GM18858 (cell line): ENCODE data around the gene HHIP.

Experiments
- ATAC-seq: cut with Tn5 transposase; IDR thresholded peaks from one replicate; pipeline ENCODE4 v1.9.1; 2021; ENCODE audit not compliant: unreplicated experiment

Gene HHIP

GRCh38 chr4:144656850-144657249, 10.9 kb downstream of the HHIP start:
- no peak for ATAC-seq

DNA sequence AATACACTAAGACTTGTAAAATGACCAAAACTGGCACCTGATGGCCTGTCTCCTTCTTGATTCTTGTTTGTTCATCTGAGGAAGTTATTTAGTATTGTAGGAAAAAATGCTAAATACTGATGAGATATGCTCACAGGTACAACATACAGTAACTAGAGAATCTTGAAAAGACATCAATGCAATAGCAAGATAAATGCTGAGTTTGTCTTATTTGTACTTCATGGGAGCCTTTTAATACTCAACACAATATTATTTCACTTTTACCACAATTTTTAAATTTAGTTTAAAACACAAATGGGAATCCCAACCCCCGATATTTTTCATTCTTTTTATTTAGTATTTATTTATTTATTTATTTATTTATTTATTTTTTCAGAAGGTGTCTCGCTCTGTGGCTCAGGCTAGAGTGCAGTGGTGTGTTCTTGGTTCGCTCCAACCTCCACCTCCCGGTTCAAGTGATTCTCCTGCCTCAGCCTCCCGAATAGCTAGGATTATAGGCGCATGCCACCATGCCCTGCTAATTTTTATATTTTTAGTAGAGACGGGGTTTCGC, 12.1 kb downstream of the HHIP start:
- no peak for ATAC-seq

GRCh38 chr4:144658903-144659302, 12.9 kb downstream of the HHIP start:
- ATAC-seq, result no peak

GRCh38 chr4:144659447-144659846, 13.5 kb downstream of the HHIP start:
- no peak for ATAC-seq

- no peak for ATAC-seq
Observed at GRCh38 chr4:144663834-144664475, 18.0 kb downstream of the HHIP start.

- no peak for ATAC-seq
Observed at GRCh38 chr4:144666539-144667175, 20.7 kb downstream of the HHIP start.

- no peak for ATAC-seq
Observed at GRCh38 chr4:144667500-144667899, 21.5 kb downstream of the HHIP start.

DNA sequence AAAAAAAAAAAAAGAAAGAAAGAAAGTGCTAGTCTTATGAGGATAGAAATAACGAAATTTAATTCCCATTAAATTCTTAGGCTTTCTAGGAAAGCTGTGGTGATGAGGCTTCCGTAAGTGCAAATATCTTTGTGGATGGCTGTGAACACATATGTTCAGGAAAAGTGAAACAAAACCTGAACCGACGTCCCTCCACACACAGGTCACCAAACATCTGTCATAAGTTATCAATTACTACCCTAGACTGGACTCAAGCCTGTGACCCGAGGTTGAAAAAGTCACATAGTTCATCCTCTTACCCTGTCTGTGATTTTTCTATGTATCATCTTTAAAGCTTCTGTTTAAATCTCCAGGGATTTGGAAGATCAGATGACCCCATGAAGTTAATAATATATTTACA, 24.8 kb downstream of the HHIP start:
- ATAC-seq, result no peak

DNA sequence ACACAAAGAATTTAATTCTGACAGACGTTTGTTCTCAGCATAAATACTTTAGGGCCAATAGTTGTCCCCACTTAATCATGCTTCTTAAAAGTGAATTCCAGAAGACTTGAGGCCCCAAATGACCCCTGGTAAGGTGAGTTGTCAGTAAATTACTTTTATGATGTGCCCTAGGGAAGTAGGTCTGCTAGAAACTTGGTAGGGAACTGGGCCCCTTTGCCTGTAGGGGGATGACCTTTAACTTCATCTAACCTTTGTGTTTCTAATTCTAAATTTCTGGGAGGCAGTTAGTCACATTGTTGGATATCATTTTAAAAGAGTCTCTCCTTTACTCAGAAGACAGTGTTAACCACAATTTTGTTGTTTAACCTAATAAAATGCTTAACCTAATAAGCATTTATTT, 28.8 kb downstream of the HHIP start:
- no peak for ATAC-seq

DNA sequence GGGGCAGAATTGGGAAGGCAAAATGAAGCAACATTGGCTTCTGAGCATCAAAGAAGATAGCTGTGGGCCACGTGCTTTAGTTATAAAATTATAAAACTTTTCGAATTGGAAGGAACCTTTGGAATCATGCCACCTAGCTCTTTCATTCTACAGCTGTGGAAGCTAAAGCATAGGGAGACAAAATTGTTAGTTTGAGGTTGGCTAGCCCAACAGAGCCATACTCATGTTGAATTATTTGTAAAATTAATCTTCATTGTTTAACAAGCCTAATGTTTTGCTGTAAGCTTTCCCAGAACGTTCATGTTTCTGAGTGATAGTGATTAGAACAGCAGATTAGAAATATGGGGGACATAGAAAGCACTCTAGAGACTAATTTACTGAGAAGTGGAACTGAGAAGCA, 35.9 kb downstream of the HHIP start:
- ATAC-seq, result no peak

DNA sequence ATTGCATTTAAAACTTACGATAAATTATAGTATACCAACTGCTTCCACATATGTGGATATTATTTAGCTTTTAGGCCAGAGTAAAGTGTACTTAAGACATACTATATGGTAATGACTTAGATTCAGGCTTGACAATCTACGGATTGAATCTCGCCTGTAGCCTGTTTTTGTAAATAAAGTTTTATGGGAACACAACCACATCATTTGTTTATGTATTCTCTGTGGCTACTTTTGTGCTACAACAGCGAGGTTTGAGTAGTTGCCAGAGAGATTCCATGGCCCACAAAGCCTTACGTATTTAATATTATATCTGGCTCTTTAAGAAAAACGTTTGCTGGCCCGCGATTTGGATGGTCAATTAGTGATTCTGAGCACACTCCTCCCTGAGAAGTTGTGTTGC, 37.6 kb downstream of the HHIP start:
- ATAC-seq, result no peak

DNA sequence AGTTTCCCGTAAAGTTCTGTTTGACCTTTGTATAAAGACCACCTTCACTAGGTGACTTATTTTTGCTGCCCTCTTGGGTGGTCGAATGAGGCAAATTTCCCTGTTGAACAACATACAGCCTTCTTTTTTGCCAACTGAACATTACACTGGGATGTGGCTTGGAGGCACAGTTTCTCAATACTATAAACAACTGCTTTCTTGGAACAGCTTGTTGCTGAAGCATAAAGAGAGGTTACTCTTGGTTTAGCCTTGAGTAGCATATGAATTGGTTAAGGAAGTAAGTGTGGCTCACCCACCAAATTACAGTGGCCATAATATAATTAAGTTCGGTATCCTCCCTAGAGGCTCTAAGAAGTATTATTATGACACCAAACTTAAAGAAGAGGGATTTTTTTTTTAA, 40.0 kb downstream of the HHIP start:
- ATAC-seq, result no peak

GRCh38 chr4:144686921-144687320, 41.0 kb downstream of the HHIP start:
- ATAC-seq, result no peak

GRCh38 chr4:144687466-144687865, 41.5 kb downstream of the HHIP start:
- ATAC-seq, result no peak

DNA sequence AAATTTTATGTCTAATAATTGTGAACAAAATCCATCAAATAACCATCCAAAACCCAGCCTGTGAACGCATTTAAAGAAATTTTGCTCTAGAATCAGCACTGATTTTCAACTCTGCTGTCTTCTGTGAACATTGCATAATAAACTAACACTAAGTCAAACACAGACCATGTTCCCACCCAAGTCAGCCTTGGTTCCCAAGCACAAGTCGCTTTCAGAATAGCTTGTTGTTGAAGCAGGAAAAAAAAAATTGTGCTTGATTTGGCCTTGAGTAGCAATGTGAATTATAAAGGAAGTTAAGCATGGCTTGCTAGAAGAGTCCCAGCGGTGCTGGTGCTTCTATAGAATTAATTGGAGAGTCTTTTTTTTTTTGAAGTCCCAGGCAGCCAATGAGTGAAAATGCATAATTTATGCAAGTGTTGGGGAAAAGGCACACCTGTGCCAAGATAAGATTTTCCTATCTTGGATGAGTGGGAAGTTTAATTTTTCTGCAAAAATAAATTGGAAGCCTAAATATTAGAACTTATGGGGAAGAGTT, 42.1 kb downstream of the HHIP start:
- ATAC-seq, result no peak

GRCh38 chr4:144689125-144689524, 43.2 kb downstream of the HHIP start:
- no peak for ATAC-seq

DNA sequence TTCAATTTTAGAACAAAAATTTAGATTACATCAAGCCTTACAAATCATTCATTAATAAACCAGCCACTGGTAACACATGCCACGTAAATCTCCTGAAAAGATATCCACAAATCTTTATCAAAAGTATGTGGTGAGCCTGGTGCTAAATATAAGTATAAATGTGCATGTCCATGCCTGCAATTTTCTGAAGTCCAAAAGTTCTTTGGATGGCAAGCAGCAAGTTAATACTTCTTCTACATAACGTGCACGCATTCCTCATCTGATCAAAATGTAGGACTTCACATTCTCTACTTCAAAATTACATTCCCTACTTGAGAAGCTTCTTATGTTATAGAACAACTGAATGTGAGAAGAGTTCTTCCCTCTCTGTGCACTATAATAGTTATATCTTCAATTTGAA, 49.8 kb downstream of the HHIP start:
- ATAC-seq, result no peak

DNA sequence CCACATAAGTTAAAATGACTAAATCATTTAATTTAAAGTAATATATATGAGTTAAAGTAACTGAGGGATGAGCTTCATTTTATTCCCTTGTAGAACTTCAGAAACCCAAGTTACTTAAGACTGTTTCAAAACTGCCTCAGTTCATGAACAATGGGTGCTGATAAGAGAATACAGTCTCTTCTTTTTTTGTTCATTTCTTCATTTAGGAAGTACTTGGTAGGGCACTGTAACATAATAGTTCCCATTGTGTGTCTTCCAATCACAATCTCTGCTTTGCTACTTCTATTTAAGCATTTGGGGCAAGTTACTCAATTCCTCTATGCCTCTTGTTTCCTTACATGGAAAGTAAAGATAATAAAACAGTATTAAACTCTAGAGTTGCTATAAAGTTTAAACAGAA, 50.4 kb downstream of the HHIP start:
- no peak for ATAC-seq

DNA sequence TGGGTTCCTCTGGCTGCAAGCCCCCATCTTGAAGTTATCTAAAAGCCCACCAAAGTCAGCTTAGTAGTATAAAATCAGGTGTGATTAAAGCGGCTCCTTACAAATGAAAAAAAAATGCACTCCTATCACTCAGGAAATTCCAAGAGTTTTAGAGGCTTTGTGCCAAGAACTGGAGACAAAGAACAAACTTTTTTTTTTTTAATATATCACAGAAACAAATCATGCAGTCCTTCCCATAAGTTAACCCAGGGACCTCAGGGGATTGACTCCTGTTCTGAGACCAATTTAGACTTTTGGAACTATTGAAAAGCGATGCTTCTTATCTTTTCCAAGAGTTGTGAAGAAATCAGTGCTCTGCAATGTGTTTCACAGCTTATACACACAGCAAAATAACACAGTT, 53.6 kb downstream of the HHIP start:
- no peak for ATAC-seq

DNA sequence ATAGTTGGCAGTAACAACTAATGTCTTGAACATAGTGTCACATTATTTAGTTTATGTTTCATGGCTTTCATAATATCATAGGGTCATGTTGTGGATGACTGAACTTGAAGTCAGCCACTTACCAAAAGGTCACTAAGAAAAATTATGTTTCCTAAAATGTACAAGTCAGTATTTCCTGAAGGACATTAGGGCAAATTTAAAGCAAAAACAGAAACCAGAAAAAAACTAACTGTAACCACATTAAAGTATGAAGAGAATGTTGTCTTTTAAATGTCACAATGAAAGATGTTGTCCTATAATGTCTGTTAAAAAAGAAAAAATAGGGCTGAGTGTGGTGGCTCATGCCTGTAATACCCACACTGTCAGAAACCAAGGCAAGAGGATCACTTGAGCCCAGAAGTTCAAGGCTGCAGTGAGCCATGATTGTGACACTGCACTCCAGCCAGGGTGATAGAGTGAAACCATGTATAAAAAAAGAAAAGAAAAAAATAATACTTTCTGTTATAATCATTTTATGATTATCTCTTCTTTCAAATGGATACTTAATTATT, 55.8 kb downstream of the HHIP start:
- ATAC-seq, result no peak

DNA sequence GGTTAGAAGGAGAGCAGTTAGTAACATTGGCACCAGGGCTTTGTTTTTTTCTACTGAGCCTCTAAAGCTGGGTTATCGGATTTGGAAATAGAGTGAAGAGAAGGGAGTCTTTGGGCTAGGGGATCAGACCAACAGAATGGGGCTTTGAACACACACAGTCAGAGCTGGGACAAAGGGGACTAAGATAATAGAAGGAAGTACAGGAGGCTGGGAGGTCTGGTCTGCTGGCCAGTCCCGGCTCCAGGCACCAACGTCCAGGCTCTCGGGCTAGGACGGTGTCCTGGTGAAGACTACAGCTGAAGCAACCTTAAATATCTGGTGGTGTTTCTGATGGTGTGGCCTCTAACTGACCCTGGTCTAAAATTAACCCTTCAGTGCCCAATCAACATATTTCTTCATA, 57.5 kb downstream of the HHIP start:
- no peak for ATAC-seq
